HUES48 (cell line): ENCODE measurements around the gene OARD1.
A peak's percentile ranks its signal among the peaks of the same experiment; 100 is the strongest.

ENCODE experiments used
- H3K27ac ChIP-seq: one replicate; pipeline ENCODE4 v1.7.0; 2013; ENCODE audit warnings: low read depth, low read length, inconsistent platforms
- H3K27me3 ChIP-seq: 2 replicates; pipeline ENCODE4 v1.6.1; 2013; ENCODE audit warnings: mild to moderate bottlenecking, low read length; ENCODE audit not compliant: control insufficient read depth, insufficient read depth
- H3K36me3 ChIP-seq: 2 replicates; pipeline ENCODE4 v1.6.1; 2013; ENCODE audit warnings: low read length; ENCODE audit not compliant: control insufficient read depth, insufficient read depth
- H3K4me1 ChIP-seq: 2 replicates; pipeline ENCODE4 v1.6.1; 2013; ENCODE audit warnings: mild to moderate bottlenecking, low read length; ENCODE audit not compliant: control insufficient read depth, insufficient read depth
- H3K4me3 ChIP-seq: 2 replicates; pipeline ENCODE4 v1.5.1; 2013; ENCODE audit warnings: mild to moderate bottlenecking, low read depth, low read length
- H3K9ac ChIP-seq: 2 replicates; pipeline ENCODE4 v1.6.1; 2013; ENCODE audit warnings: mild to moderate bottlenecking, low read depth, low read length, moderate library complexity
- H3K9me3 ChIP-seq: 2 replicates; pipeline ENCODE4 v1.6.1; 2013; ENCODE audit warnings: low read length; ENCODE audit not compliant: control insufficient read depth, insufficient read depth

The OARD1 gene

DNA sequence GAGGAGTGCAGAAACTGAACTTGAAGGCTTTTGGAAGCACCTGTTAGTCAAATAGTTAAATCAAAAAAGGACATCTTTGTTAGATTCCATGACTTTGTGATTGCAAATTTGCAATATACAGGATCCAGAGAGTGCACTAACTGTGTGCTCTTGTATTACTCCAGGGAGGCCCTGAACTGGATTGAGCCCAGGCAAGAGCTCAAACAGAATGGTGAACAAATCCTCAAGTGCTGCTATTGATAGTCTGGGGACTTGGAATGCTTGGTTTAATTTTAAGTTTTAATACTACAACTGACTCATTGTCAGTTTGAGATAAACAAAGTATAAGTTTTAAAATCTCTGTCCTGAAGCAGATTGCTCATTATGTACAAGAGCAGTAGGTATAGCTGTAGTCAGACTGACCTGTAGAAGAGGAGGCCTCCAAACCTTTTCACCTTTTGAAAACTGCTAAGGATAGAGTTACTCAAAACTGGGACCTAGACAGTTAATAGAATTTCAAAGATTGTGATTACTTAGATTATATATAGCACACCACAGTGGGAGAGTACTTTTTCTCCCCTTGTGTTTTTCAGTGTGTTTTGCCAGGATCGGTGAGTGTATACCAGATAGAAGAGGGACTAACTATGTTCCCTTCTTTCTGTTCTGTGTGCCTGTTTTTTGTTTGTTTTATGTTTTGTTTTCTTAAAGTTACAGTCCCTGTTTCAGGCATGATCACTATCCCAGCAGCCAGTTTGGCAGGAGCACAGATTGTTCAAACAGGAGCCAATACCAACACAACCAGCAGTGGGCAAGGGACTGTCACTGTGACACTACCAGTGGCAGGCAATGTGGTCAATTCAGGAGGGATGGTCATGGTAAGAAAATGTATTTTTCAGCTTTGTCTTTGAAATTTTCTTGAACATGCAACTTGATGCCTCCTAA is 18.9 kb upstream of the OARD1 start:
- H3K9me3 ChIP-seq, result no peaks in the 10 kb centered on the region
- H3K27ac ChIP-seq, result no peak overlapping the region
- H3K4me3 ChIP-seq, result no peak overlapping the region
- peaks cover 94% of the 10 kb centered on the region for H3K36me3 ChIP-seq
- no peaks in the 10 kb centered on the region for H3K4me1 ChIP-seq
- H3K9ac ChIP-seq, result no peak overlapping the region
- H3K27me3 ChIP-seq, result no peaks in the 10 kb centered on the region

DNA sequence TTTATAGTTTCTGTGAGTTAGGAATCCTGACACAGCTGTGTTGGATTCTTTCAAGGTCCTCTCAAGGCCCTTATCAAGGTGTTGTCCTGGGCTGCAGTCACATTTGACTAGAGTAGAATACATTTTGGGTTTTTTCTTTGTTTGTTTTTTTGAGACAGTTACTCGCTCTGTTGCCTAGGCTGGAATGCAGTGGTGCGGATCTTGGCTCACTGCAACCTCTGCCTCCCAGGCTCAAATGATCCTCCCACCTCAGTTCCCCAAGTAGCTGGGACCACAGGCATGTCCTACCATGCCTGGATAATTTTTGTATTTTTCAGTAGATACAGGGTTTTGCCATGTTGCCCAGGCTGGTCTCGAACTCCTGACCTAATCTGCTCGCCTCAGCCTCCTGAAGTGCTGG is 16.3 kb upstream of the OARD1 start:
- H3K4me1 ChIP-seq, result no peaks in the 10 kb centered on the region
- H3K4me3 ChIP-seq, result no peak overlapping the region
- no peaks in the 10 kb centered on the region for H3K9me3 ChIP-seq
- no peaks in the 10 kb centered on the region for H3K27me3 ChIP-seq
- H3K9ac ChIP-seq, result no peak overlapping the region
- H3K27ac ChIP-seq, result no peak overlapping the region
- H3K36me3 ChIP-seq, result peaks cover 94% of the 10 kb centered on the region

DNA sequence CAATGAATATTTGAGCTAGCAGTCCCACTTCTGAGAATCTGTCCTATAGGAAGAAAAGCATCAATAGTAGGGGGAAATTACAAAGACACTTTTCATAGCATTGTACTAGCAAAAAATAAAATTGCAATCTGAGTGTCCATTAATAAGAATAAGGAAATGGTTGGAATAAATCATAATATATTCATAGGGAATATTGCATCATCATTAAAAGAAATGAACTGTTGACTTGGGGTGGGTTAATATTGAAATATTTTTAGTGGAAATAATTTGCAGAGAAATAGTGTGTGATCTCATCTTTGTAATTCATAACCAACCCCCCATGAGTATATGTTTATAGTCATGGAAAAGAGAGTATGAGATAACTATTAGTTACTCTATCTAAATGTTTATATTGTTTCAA is 13.0 kb upstream of the OARD1 start:
- Histone ChIP-seq H3K36me3 (peaks cover 92% of the 10 kb centered on the region), H3K9ac (no peak overlapping the region), H3K4me3 (no peak overlapping the region), H3K27me3 (no peaks in the 10 kb centered on the region), H3K4me1 (no peaks in the 10 kb centered on the region), H3K27ac (no peak overlapping the region), H3K9me3 (no peaks in the 10 kb centered on the region)

DNA sequence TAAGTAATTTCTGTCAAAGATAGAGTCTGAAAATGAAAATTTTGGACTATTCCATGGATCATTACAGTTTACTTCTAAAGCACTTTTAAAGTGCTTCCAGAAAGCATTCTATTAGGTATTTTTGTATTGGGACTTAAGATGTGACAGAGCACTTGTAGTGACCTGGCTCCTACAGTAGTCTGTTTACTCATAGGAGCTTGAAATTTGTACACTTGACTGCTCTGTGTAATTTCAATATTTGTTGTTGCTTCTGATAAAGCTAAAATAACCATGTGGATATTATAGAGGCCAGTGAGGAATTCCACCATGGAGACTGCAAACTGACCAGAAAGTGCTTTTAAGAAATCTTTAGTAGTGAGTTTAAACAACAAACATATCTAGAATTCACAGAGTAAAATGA is 10.9 kb upstream of the OARD1 start:
- H3K4me3 ChIP-seq, result no peak overlapping the region
- H3K27ac ChIP-seq, result no peak overlapping the region
- H3K9me3 ChIP-seq, result no peaks in the 10 kb centered on the region
- H3K27me3 ChIP-seq, result no peaks in the 10 kb centered on the region
- no peaks in the 10 kb centered on the region for H3K4me1 ChIP-seq
- H3K9ac ChIP-seq, result no peak overlapping the region
- H3K36me3 ChIP-seq, result peaks cover 96% of the 10 kb centered on the region

DNA sequence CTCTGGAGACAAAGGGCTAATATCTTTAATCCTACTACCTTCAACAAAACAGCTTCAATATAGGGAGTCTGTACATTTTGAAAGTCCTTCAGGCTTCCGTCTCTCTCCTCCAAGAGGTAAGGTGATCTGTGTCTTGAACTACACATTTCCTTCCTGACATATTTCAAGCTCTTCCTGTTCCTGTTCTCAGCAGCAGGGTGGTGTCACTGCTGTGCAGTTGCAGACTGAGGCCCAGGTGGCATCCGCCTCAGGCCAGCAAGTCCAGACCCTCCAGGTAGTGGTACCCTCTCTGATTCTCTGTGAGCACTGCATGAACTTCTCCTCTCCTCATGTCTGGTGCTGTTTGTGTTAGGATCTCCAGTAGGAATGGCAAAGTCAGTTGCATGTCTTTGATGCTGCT is 8.5 kb upstream of the OARD1 start:
- Histone ChIP-seq H3K27ac (no peak overlapping the region), H3K4me3 (no peak overlapping the region), H3K9ac (no peak overlapping the region), H3K36me3 (peaks cover 76% of the 10 kb centered on the region), H3K9me3 (no peaks in the 10 kb centered on the region), H3K4me1 (peaks cover 7% of the 10 kb centered on the region; the same call in 1 of the 2 replicates), H3K27me3 (no peaks in the 10 kb centered on the region)

DNA sequence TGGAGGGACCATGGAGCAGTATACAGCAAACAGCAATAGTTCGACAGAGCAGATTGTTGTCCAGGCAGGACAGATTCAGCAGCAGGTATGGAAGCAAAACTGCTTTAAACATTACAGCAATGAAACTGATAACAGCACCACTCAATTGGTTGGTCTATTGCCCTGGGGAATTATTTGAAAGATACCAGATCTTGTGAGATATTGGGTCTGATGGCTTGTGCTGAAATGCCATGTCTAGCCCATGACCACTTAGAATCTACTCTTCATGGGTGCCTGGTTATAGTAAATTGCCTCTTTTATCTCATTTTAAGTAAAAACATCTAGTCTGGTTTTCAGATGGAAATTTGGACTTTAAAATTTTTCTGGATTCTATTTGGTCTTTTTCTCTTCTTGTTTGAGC is 6.9 kb upstream of the OARD1 start:
- Histone ChIP-seq H3K4me3 (no peak overlapping the region), H3K36me3 (peaks cover 67% of the 10 kb centered on the region), H3K9me3 (no peaks in the 10 kb centered on the region), H3K27ac (no peak overlapping the region), H3K27me3 (no peaks in the 10 kb centered on the region), H3K9ac (no peak overlapping the region), H3K4me1 (peaks cover 21% of the 10 kb centered on the region)

DNA sequence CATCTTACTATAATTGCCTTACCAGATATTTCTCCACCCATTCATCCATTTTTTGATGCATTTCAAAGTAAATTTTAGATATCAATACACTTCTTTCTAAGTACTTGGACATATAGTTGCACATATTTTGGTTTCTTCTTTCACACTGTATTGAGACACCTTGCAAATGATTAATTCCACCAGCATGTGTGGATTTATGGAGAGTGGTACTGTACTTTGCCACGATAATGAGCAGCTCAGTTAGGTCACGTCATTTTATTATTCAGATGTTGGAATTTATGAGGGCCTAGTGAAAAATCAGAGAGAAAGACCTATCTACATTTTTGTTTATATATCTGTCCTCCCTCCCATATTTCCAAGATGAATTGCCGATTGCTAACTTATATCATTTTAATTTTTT is 5.9 kb upstream of the OARD1 start:
- H3K4me3 ChIP-seq, result no peak overlapping the region
- no peak overlapping the region for H3K9ac ChIP-seq
- H3K4me1 ChIP-seq, result peaks cover 22% of the 10 kb centered on the region
- no peaks in the 10 kb centered on the region for H3K9me3 ChIP-seq
- H3K27me3 ChIP-seq, result no peaks in the 10 kb centered on the region
- peaks cover 57% of the 10 kb centered on the region for H3K36me3 ChIP-seq
- H3K27ac ChIP-seq, result no peak overlapping the region

DNA sequence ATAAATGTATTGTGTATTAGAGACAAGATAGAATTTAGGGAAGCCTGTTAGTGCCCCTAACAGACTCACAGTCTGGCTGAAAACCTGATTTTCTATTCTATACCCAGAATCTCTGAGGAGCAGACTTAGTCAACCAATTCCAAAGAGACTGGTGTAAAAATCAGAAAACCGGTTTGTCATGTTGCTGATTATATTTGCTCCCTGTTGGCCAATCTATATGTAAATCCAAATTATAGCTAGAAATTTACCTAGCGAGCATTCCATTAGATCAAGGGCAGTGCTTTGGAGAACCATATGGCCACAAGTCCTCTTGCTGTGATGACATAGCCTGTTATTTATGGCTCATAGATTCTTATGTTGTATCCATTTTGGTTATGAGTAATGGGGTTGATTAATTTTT is 5.4 kb upstream of the OARD1 start:
- peaks cover 22% of the 10 kb centered on the region for H3K4me1 ChIP-seq
- no peak overlapping the region for H3K27ac ChIP-seq
- peaks cover 52% of the 10 kb centered on the region for H3K36me3 ChIP-seq
- no peak overlapping the region for H3K4me3 ChIP-seq
- H3K9me3 ChIP-seq, result no peaks in the 10 kb centered on the region
- H3K9ac ChIP-seq, result no peak overlapping the region
- H3K27me3 ChIP-seq, result no peaks in the 10 kb centered on the region

DNA sequence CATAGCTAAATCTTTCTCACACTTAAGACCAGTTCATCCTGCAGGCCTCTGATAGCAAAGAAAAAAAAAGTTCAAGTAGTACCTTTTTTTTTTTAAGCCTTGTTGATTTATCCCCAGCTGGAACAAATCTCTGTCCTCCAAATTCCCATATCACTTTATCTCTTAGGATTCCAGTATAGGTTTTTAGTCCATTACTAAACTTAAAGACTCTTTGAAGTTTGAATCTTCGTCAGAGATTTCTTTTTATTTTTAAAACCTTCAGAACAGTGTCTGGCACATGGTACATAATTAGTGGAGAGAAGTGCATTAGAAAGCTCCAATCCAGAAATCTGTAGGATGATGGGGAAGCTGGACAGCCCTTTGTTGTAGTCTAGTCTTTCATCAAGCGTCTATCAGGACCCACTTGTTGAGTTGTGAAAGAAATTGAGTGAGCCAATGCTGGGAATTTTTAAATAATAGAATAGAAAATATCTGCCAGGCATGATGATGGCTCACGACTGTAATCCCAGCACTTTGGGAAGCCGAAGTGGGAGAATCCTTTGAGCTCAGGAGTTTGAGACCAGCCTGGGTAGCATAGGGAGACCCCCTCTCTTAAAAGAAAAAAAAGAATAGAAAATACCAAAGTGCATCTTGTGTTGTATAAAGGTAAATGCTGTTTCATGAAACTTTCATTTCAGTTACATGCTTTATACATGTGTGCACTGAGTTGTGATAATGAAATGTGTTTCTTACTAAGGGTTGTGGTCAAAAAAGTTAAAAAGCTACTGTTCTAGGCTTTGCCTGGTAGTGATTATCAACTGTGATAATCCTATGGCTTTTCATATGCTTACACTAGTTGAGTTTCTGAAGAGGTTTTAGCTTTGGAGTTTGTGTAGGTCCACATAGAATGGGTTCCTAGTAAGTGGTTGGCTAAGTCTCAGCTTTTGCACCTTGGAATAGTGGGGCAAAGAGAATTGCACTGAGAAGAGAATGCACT is 3.8 kb upstream of the OARD1 start:
- Histone ChIP-seq H3K27ac (no peak overlapping the region), H3K9me3 (no peaks in the 10 kb centered on the region), H3K9ac (no peak overlapping the region), H3K4me1 (peaks cover 25% of the 10 kb centered on the region), H3K36me3 (peaks cover 38% of the 10 kb centered on the region), H3K4me3 (no peak overlapping the region), H3K27me3 (no peaks in the 10 kb centered on the region)

DNA sequence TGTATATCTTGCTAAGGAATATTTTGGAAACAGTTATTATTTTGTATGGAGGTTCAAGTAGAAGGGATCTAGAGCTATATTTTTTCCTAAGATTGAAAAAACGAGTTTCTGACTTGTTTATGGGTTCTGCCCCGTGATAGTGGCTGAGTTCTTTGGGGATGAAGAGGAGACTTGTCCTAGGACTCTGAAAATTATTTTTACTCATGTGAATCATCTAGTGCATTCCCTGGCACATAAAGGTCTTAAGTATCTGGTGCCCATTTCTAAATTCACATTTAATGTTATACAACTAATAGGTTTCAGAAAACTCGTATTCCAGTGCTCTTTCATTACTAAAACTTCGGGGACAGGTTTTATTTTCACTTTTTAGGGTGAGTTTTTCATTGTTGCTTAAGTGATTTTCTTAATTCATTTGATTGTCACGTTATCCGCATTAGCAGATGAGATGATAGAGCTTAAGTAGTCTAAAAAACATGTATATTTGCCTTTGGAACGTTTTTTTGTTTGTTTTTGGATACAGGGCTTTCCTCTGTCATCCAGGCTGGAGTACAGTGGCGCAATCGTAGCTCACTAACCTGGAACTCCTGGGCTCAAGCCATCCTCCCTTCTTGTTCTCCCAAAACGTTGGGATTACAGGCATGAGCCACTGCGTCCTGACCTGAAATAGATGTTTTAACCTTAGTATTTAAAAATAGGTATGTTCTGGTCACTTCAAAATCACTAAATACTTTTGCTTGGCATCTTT is 2.7 kb upstream of the OARD1 start:
- Histone ChIP-seq H3K4me3 (peak overlapping the region; percentile 86), H3K36me3 (peaks cover 29% of the 10 kb centered on the region), H3K9me3 (no peaks in the 10 kb centered on the region), H3K9ac (0 out of 2 replicates have a peak overlapping the region, but pooled peaks have one; percentile 92), H3K27me3 (no peaks in the 10 kb centered on the region), H3K4me1 (peaks cover 31% of the 10 kb centered on the region), H3K27ac (no peak overlapping the region)
